HepG2 (cell line): ENCODE measurements around the gene PARP16. TPM values are rescaled to one million over a fixed set of nuclear protein-coding genes. Genes with fewer than 3 reads are reported as not detected.

Experiments used
- ETV5 ChIP-seq: IDR thresholded peaks from 2 replicates; pipeline ENCODE4 v1.6.1; 2018; ENCODE audit warnings: missing biosample characterization, missing genetic modification reagents, inconsistent platforms, borderline replicate concordance
- HIC2 ChIP-seq: sonication (generic); formaldehyde crosslinking; IDR thresholded peaks from 2 replicates; pipeline ENCODE4 v1.9.0; 2022; ENCODE audit warnings: low read depth, missing genetic modification reagents
- KIAA2018 ChIP-seq: sonication (generic); formaldehyde crosslinking; IDR thresholded peaks from 2 replicates; pipeline ENCODE4 v1.5.0; 2020; ENCODE audit warnings: mild to moderate bottlenecking, missing genetic modification reagents, borderline replicate concordance
- KLF6 ChIP-seq: IDR thresholded peaks from 2 replicates; pipeline ENCODE4 v1.8.0; 2016; ENCODE audit warnings: missing biosample characterization, missing genetic modification reagents
- MAX ChIP-seq: IDR thresholded peaks from 2 replicates; pipeline ENCODE4 v1.6.1; 2012; ENCODE audit warnings: inconsistent platforms
- MED8 ChIP-seq: sonication (generic); formaldehyde crosslinking; IDR thresholded peaks from 2 replicates; pipeline ENCODE4 v1.8.1; 2023; ENCODE audit warnings: mild to moderate bottlenecking, missing genetic modification reagents; ENCODE audit not compliant: insufficient replicate concordance
- MIER3 ChIP-seq: IDR thresholded peaks from 2 replicates; pipeline ENCODE4 v1.6.1; 2016; ENCODE audit warnings: missing compliant biosample characterization, borderline replicate concordance
- ZBTB2 ChIP-seq: sonication (generic); formaldehyde crosslinking; IDR thresholded peaks from 2 replicates; pipeline ENCODE4 v1.8.0; 2022; ENCODE audit warnings: low read depth, missing genetic modification reagents
- ZBTB3 ChIP-seq: sonication (generic); formaldehyde crosslinking; IDR thresholded peaks from 2 replicates; pipeline ENCODE4 v1.4.0; 2020; ENCODE audit warnings: low read depth, mild to moderate bottlenecking, moderate library complexity, missing genetic modification reagents, borderline replicate concordance
- ZNF276 ChIP-seq: sonication (generic); formaldehyde crosslinking; IDR thresholded peaks from 2 replicates; pipeline ENCODE4 v1.4.0; 2020; ENCODE audit warnings: mild to moderate bottlenecking, low read depth, missing genetic modification reagents
- ZNF552 ChIP-seq: sonication (generic); formaldehyde crosslinking; IDR thresholded peaks from 2 replicates; pipeline ENCODE4 v1.9.0; 2022; ENCODE audit warnings: missing genetic modification reagents, mild to moderate bottlenecking, borderline replicate concordance
- ZNF788 ChIP-seq: sonication (generic); formaldehyde crosslinking; IDR thresholded peaks from 2 replicates; pipeline ENCODE4 v1.5.0; 2020; ENCODE audit warnings: mild to moderate bottlenecking, missing genetic modification reagents, borderline replicate concordance
- ZNF816 ChIP-seq: sonication (generic); formaldehyde crosslinking; IDR thresholded peaks from 2 replicates; pipeline ENCODE4 v1.8.0; 2022; ENCODE audit warnings: missing genetic modification reagents, mild to moderate bottlenecking, borderline replicate concordance
- polyA plus RNA-seq, 8 experiments: library from polyadenylated mRNA; depleted of rRNA in 3 of 8; stranded (reverse) in 7 of 8; unstranded in 1 of 8; fragments of >200 nt; fragmentation: Illumina TruSeq in 4 of 8; extraction: Trizol in 4 of 8; gene quantifications; 2 replicates each; pipeline versions ENCODE4 v1.2.1 to v1.2.3, GENCODE V29; 2011 to 2016; ENCODE audit warnings: low read depth in 4 of 8, missing spikeins in 1 of 8, mixed read lengths in 1 of 8; ENCODE audit not compliant: insufficient read depth in 1 of 8
- total RNA-seq, 5 experiments: library from RNA; depleted of rRNA; stranded (reverse); fragments of >200 nt; fragmentation: Illumina TruSeq; extraction: Trizol; gene quantifications; 2 replicates each; pipeline ENCODE4 v1.2.3, GENCODE V29; 2016; ENCODE audit warnings: low read depth in 1 of 5

Gene PARP16
- total and polyA plus RNA-seq, 2 of the 13 experiments (the other 11 are each of a cell fraction or from before 2014, with no cell fraction given), result 6.8 to 7.6 TPM

GRCh38 chr15:65286704-65287519, at the start of gene PARP16 (continued):
- peak; percentile 30; the same call in 1 of the 2 replicates for TF ChIP-seq ZNF552 (CRISPR knock-in tag)
- peak; percentile 71 for TF ChIP-seq ZBTB2
- peak; percentile 82; the same call in 1 of the 2 replicates for TF ChIP-seq ZNF276 (CRISPR knock-in tag)
- TF ChIP-seq MED8, result no peak
- peak; percentile 87 for TF ChIP-seq MAX
- peak; percentile 87; the same call in 1 of the 2 replicates for TF ChIP-seq ZNF788 (CRISPR knock-in tag)
- TF ChIP-seq ETV5, result peak; percentile 61
- TF ChIP-seq ZBTB3 (CRISPR knock-in tag), result no peak
- TF ChIP-seq ZNF816, result 0 out of 2 replicates have a peak, but pooled peaks have one; percentile 17
- TF ChIP-seq MIER3 (CRISPR knock-in tag), result no peak
- TF ChIP-seq KIAA2018 (CRISPR knock-in tag), result no peak
- TF ChIP-seq HIC2, result peak; percentile 54; the same call in 1 of the 2 replicates
- 0 out of 2 replicates have a peak, but pooled peaks have one; percentile 46 for TF ChIP-seq KLF6 (CRISPR knock-in tag)
